HT1080 (cell line): ENCODE results near the gene IL37. TPM values are rescaled to one million over a fixed set of nuclear protein-coding genes. Genes with fewer than 3 reads are reported as not detected.

ENCODE experiments used
- DNase-seq: peaks from one replicate; pipeline ENCODE4 v3.0.0-alpha.2; 2015; ENCODE audit warnings: low read depth
- total RNA-seq: library from RNA; depleted of rRNA; stranded (reverse); fragments of >200 nt; shearing (Covaris generic); gene quantifications from 2 replicates; pipeline ENCODE4 v1.2.3, GENCODE V29; 2014; rRNA removed

The IL37 gene
- total RNA-seq, 1 experiment from 2014 or later, result not detected

- peak; percentile 70 for DNase-seq
Measured at GRCh38 chr2:112958428-112959108, 47.6 kb downstream of the IL37 start.

- DNase-seq, result no peak
Measured at GRCh38 chr2:112959109-112959812, 48.3 kb downstream of the IL37 start.

- no peak for DNase-seq
Measured at GRCh38 chr2:112960230-112960825, 49.4 kb downstream of the IL37 start.

- no peak for DNase-seq
Measured at GRCh38 chr2:112962308-112963175, 51.6 kb downstream of the IL37 start.

GRCh38 chr2:112967023-112967422, 56.1 kb downstream of the IL37 start:
- DNase-seq, result no peak

Other genes starting within 250 kb of the IL37 start
- not detected in 2 replicates for gene NT5DC4, start 190.1 kb upstream of the IL37 start, total RNA-seq
- 21.1 and 33.7 TPM in 2 replicates for gene CKAP2L, start 146.6 kb upstream of the IL37 start, total RNA-seq
- gene IL1A, start 126.7 kb upstream of the IL37 start, total RNA-seq, result 0.85 and 1.1 TPM in 2 replicates
- 4.1 and 9.5 TPM in 2 replicates for gene IL1B, start 74.4 kb upstream of the IL37 start, total RNA-seq
- gene IL36G, start 66.8 kb downstream of the IL37 start, total RNA-seq, result not detected in 2 replicates
- gene IL36A, start 94.3 kb downstream of the IL37 start, total RNA-seq, result not detected in 2 replicates
- gene IL36B, start 141.7 kb downstream of the IL37 start, total RNA-seq, result not detected in 2 replicates
- gene IL36RN, start 148.0 kb downstream of the IL37 start, total RNA-seq, result not detected in 2 replicates
- not detected in 2 replicates for gene IL1F10, start 156.8 kb downstream of the IL37 start, total RNA-seq
- 0.10 TPM in 1 of 2 replicates, not detected in the other for gene IL1RN, start 216.4 kb downstream of the IL37 start, total RNA-seq